Gastrocnemius medialis (tissue), 4 donors: ENCODE measurements around the gene CELF1. TPM values are rescaled to one million over a fixed set of nuclear protein-coding genes. Genes with fewer than 3 reads are reported as not detected.

Experiments
- ATAC-seq, 2 donors: fragments of 150-250 bp; one replicate each; pipeline ENCODE4 v1.9.1; 2016
- DNase-seq, 2 donors: peaks; one replicate each; pipeline ENCODE4 v3.0.0-alpha.2; 2019
- H3K27ac ChIP-seq, 4 donors: fragments of 200-600 bp; sonication (generic); 1 replicate in 1 of 4; 2 replicates in 3 of 4; pipeline ENCODE4 v1.5.1; 2016 to 2018; ENCODE audit warnings: mild to moderate bottlenecking in 2 of 4, moderate library complexity in 1 of 4
- H3K27me3 ChIP-seq, 3 donors: fragments of 200-600 bp; sonication (generic) in 2 of 3; 1 replicate in 1 of 3; 2 replicates in 2 of 3; pipeline versions ENCODE4 v1.5.1 to v1.6.0; 2016 to 2019; ENCODE audit warnings: mild to moderate bottlenecking in 1 of 3, moderate library complexity in 1 of 3
- H3K36me3 ChIP-seq, 2 donors: fragments of 200-600 bp; sonication (generic) in 1 of 2; one replicate each; pipeline ENCODE4 v1.5.1; 2017 to 2018
- H3K4me1 ChIP-seq, 2 donors: fragments of 200-600 bp; sonication (generic) in 1 of 2; one replicate each; pipeline ENCODE4 v1.5.1; 2016 to 2017; ENCODE audit warnings: mild to moderate bottlenecking in 2 of 2
- H3K4me3 ChIP-seq, 4 donors: fragments of 200-600 bp; sonication (generic) in 3 of 4; 1 replicate in 1 of 4; 2 replicates in 3 of 4; pipeline ENCODE4 v1.5.1; 2016 to 2019; ENCODE audit warnings: mild to moderate bottlenecking in 2 of 4
- H3K9me3 ChIP-seq, 3 donors: fragments of 200-600 bp; sonication (generic) in 2 of 3; 1 replicate in 1 of 3; 2 replicates in 2 of 3; pipeline ENCODE4 v1.5.1; 2016 to 2019
- POLR2A ChIP-seq, 2 donors: fragments of 450-650 bp; IDR thresholded peaks; one replicate each; pipeline ENCODE4 v1.6.1; 2017; ENCODE audit warnings: antibody characterized with exemption in 2 of 2, mild to moderate bottlenecking in 2 of 2, moderate library complexity in 2 of 2
- in situ Hi-C, 4 donors: fragments of 200-750 bp; cut with MboI; loops; one replicate each; pipeline versions ENCODE4 v1.15.0 to v1.8.0; 2017; ENCODE audit warnings: low sequenced_read_pairs in 4 of 4
- intact Hi-C: fragments of 100-400 bp; cut with DNase I; formaldehyde crosslinking; loops from one replicate; pipeline ENCODE4 v1.15.1; 2023; ENCODE audit warnings: low total_unique reads
- total RNA-seq, 4 donors: library from RNA; depleted of rRNA; stranded (reverse); fragments of >200 nt; gene quantifications; one replicate each; pipeline versions ENCODE4 v1.1.0 to v1.2.3, GENCODE V29; 2016
- TF ChIP-seq, protein P1 (sequence below), 5 experiments: fragments of 450-650 bp in 3 of 5; fragments of 200-600 bp in 2 of 5; sonication (generic) in 2 of 5; IDR thresholded peaks in 4 of 5; conservative IDR thresholded peaks in 1 of 5; 1 replicate in 4 of 5; 2 replicates in 1 of 5; pipeline ENCODE4 v1.5.1; 2016 to 2019; ENCODE audit warnings: antibody characterized with exemption in 5 of 5, mild to moderate bottlenecking in 3 of 5, moderate library complexity in 3 of 5

CELF1 gene
- total RNA-seq, 4 donors from 2014 or later = 106 to 185 (median 136) TPM

DNA sequence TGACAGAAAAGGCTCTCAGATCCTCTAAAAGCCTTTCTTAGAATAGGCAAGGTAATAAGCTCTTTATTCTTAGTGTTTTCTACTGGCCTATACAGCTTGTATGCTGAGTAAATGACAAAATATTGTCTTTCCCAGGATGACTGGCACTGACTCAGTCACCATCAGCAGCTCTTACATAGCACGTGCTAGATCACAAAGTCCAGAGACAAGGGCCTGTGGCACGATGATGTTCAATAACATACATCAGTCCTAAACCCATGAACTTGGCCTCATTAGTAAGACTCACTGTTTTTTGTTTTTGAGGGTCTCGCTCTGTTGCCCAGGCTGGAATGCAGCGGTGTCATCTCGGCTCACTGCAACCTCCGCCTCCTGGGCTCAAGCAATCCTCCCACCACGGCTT, 42.7 kb downstream of the CELF1 start:
- DNase-seq = no peak
- no peak overlapping the region for H3K4me3 ChIP-seq
- ATAC-seq = peak in 1 of 2 donors; percentile 19
- H3K27ac ChIP-seq = peak overlapping the region; percentile 72 to 94 (median 88)
- TF ChIP-seq, protein P1, sequence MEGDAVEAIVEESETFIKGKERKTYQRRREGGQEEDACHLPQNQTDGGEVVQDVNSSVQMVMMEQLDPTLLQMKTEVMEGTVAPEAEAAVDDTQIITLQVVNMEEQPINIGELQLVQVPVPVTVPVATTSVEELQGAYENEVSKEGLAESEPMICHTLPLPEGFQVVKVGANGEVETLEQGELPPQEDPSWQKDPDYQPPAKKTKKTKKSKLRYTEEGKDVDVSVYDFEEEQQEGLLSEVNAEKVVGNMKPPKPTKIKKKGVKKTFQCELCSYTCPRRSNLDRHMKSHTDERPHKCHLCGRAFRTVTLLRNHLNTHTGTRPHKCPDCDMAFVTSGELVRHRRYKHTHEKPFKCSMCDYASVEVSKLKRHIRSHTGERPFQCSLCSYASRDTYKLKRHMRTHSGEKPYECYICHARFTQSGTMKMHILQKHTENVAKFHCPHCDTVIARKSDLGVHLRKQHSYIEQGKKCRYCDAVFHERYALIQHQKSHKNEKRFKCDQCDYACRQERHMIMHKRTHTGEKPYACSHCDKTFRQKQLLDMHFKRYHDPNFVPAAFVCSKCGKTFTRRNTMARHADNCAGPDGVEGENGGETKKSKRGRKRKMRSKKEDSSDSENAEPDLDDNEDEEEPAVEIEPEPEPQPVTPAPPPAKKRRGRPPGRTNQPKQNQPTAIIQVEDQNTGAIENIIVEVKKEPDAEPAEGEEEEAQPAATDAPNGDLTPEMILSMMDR (IDR thresholded peaks at IDR 0.05 in 4 of 5, conservative IDR thresholded peaks at IDR 0.05 in 1 of 5) = no peak
- no peak for TF ChIP-seq POLR2A (IDR thresholded peaks at IDR 0.05)
- in situ Hi-C loops (no loop called here), intact Hi-C loops (no loop called here)
- H3K27me3 ChIP-seq = no peaks in the 10 kb centered on the region
- peaks cover 73 to 98% of the 10 kb centered on the region in 2 donors for H3K4me1 ChIP-seq
- H3K36me3 ChIP-seq = no peaks in the 10 kb centered on the region
- H3K9me3 ChIP-seq = no peaks in the 10 kb centered on the region

DNA sequence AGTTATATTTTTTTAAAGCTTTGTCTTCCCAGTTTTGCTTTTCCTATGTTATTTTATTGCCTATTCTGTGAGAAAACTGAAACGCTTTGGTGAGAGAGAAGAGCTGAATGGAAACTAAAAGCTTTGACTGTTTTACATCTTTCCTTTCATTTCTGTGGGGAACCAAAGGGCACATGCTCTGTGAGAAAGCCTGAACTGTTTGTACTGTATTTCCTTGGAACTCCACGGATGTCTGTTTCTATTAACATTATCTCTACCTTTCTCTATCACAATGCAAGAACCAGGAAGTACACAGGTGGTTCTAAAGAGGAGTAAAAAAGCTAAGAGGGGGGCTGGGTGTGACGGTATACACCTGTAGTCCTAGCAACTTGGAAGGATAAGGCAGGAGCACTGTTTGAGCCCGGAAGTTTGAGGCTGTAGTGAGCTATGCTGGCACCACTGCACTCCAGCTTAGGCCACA, 43.8 kb downstream of the CELF1 start:
- in situ Hi-C loops (no loop called here), intact Hi-C loops (no loop called here)
- Histone ChIP-seq H3K36me3 (no peaks in the 10 kb centered on the region), H3K9me3 (no peaks in the 10 kb centered on the region), H3K4me3 (no peak overlapping the region), H3K4me1 (peaks cover 68 to 91% of the 10 kb centered on the region in 2 donors), H3K27ac (peak overlapping the region; percentile 72 to 94 (median 88)), H3K27me3 (no peaks in the 10 kb centered on the region)
- DNase-seq (no peak), ATAC-seq (no peak)
- TF ChIP-seq POLR2A (IDR thresholded peaks at IDR 0.05) = no peak
- TF ChIP-seq, protein P1 (IDR thresholded peaks at IDR 0.05 in 4 of 5, conservative IDR thresholded peaks at IDR 0.05 in 1 of 5) = no peak

GRCh38 chr11:47508240-47508957, 44.5 kb downstream of the CELF1 start:
- ATAC-seq = no peak
- intact Hi-C loops = no loop called here
- no peak overlapping the region for H3K4me3 ChIP-seq
- DNase-seq = no peak
- TF ChIP-seq, protein P1 (IDR thresholded peaks at IDR 0.05 in 4 of 5, conservative IDR thresholded peaks at IDR 0.05 in 1 of 5) = no peak
- no peak for TF ChIP-seq POLR2A (IDR thresholded peaks at IDR 0.05)
- H3K4me1 ChIP-seq = peaks cover 68 to 85% of the 10 kb centered on the region in 2 donors
- in situ Hi-C loops = no loop called here
- no peaks in the 10 kb centered on the region for H3K27me3 ChIP-seq
- H3K9me3 ChIP-seq = no peaks in the 10 kb centered on the region
- no peaks in the 10 kb centered on the region for H3K36me3 ChIP-seq
- peak overlapping the region; percentile 72 to 94 (median 88) for H3K27ac ChIP-seq

GRCh38 chr11:47507563-47508239, 45.2 kb downstream of the CELF1 start:
- ATAC-seq = no peak
- Histone ChIP-seq H3K27me3 (no peaks in the 10 kb centered on the region), H3K27ac (peak overlapping the region; percentile 32 to 89 (median 80)), H3K36me3 (no peaks in the 10 kb centered on the region), H3K4me1 (peaks cover 72 to 85% of the 10 kb centered on the region in 2 donors), H3K9me3 (no peaks in the 10 kb centered on the region), H3K4me3 (no peak overlapping the region)
- intact Hi-C loops = no loop called here
- in situ Hi-C loops = no loop called here
- no peak for DNase-seq
- TF ChIP-seq POLR2A (IDR thresholded peaks at IDR 0.05) = no peak
- TF ChIP-seq, protein P1 (IDR thresholded peaks at IDR 0.05 in 4 of 5, conservative IDR thresholded peaks at IDR 0.05 in 1 of 5) = no peak
